Kidney epithelial cell (primary cell): ENCODE measurements around the gene DOCK11. TPM values are rescaled to one million over a fixed set of nuclear protein-coding genes. Genes with fewer than 3 reads are reported as not detected.

Experiments
- DNase-seq: peaks from one replicate; pipeline ENCODE4 v3.0.0-alpha.2; 2010; ENCODE audit warnings: low read depth
- H3K27me3 ChIP-seq: 2 replicates; pipeline ENCODE4 v1.6.0; 2011; ENCODE audit warnings: low read length; ENCODE audit not compliant: control insufficient read depth, insufficient read depth
- H3K36me3 ChIP-seq: 2 replicates; pipeline ENCODE4 v1.5.1; 2011; ENCODE audit warnings: low read length; ENCODE audit not compliant: control insufficient read depth, insufficient read depth
- H3K4me3 ChIP-seq: 2 replicates; pipeline ENCODE4 v1.5.1; 2011; ENCODE audit warnings: low read depth, mild to moderate bottlenecking, control low read depth, low read length
- CTCF ChIP-seq: IDR thresholded peaks from 2 replicates; pipeline ENCODE4 v1.5.1; 2011; ENCODE audit warnings: mild to moderate bottlenecking, moderate library complexity, low read length, control low read depth, inconsistent platforms; ENCODE audit not compliant: insufficient read depth, poor library complexity, severe bottlenecking
- total RNA-seq: library from RNA; depleted of rRNA; stranded (reverse); fragments of >200 nt; gene quantifications from 2 replicates; pipeline ENCODE4 v1.2.3, GENCODE V29; 2015

DOCK11 gene
- total RNA-seq, 1 donor from 2014 or later: 10.9 TPM

DNA sequence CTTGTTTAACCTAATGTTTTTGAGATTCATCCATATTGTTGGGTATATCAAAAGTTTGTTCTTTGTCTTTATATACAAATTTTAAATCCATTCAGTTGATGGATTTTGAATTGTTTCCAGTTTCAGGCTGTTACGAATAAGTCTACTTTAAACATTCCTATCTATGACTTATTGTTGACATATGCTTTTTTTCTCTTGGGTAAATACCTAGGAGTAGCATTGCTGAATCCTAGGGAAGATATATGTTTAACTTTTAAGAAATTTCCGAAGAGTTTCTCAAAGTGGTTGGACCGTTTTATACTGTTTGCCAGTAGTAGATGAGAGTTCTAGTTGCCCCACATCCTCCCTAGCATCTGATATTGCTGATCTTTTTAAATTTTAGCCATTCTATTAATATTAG is 170.9 kb downstream of the DOCK11 start:
- no peaks in the 10 kb centered on the region for H3K27me3 ChIP-seq
- no peak for TF ChIP-seq CTCF
- no peaks in the 10 kb centered on the region for H3K36me3 ChIP-seq
- DNase-seq: no peak
- H3K4me3 ChIP-seq: no peak overlapping the region

- H3K36me3 ChIP-seq: no peaks in the 10 kb centered on the region
- DNase-seq: no peak
- no peak overlapping the region for H3K4me3 ChIP-seq
- TF ChIP-seq CTCF: no peak
- H3K27me3 ChIP-seq: no peaks in the 10 kb centered on the region
These were observed 173.8 kb downstream of the DOCK11 start for GRCh38 chrX:118669435-118669834.

DNA sequence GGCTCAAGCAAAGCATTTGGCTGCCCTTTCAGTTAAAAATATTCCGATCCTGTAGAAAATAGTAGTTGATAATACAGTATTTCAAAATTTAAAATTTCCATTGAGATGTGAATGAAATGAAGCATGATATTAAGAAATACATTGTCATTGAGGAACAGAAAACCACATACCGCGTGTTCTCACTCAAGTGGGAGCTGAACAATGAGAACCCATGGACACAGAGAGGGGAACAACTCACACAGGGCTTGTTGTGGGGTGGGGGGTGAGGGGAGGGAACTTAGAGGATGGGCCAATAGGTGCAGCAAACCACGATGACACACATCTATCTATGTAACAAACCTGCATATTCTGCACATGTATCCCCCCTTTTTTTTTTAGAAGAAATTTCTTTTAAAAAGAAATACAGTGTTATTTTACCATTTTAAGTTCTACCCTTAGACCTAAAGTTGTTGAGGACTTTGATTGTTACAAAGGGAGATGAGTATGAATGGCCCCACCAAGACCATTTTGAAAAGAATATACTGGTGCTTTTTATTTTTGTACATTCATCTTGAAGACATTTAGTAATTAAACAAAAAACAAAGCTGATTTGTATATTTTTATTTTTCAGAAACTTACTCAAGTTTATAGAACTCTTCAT is 179.8 kb downstream of the DOCK11 start:
- Histone ChIP-seq H3K36me3 (no peaks in the 10 kb centered on the region), H3K27me3 (no peaks in the 10 kb centered on the region), H3K4me3 (no peak overlapping the region)
- TF ChIP-seq CTCF: no peak
- DNase-seq: no peak

- no peak for TF ChIP-seq CTCF
- Histone ChIP-seq H3K4me3 (no peak overlapping the region), H3K27me3 (no peaks in the 10 kb centered on the region), H3K36me3 (no peaks in the 10 kb centered on the region)
- no peak for DNase-seq
These were observed 180.3 kb downstream of the DOCK11 start for GRCh38 chrX:118675966-118676349.

DNA sequence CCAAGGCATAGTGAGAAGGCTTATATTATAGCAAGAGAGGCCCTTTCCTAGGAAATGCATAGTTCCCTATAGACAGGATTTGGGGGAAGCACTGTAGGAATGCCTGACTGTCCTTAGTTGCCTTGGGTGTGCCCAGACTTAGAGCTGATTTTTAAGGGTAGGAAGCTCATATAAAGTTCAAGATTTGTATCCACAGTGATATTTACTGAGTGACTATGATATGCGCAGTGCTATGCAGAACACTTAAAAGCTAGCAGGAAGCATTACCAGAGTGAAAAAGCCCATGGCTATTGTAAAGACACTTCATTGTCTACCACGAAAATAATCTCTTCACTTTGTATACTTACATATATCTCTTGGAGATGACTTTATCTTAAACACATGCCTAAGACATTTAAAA is 181.7 kb downstream of the DOCK11 start:
- no peak overlapping the region for H3K4me3 ChIP-seq
- TF ChIP-seq CTCF: no peak
- no peaks in the 10 kb centered on the region for H3K36me3 ChIP-seq
- no peaks in the 10 kb centered on the region for H3K27me3 ChIP-seq
- no peak for DNase-seq

DNA sequence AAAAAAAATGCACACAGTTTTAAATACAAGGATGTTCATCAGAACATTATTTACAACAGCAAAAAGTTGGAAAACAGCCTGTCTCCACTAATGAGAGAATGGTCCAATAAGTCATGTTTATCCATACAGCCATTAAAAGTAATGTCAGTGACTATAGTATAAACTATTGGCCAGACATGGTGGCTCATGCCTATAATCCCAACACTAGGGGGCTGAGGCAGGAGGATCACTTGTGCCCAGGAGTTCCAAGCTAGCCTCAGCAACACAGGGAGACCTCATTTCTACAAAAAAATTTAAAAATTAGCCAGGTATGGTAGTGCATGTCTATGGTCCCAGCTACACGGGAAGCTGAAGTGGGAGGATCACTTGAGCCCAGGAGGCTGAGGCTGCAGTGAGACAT is 183.7 kb downstream of the DOCK11 start:
- TF ChIP-seq CTCF: no peak
- Histone ChIP-seq H3K4me3 (no peak overlapping the region), H3K27me3 (no peaks in the 10 kb centered on the region), H3K36me3 (no peaks in the 10 kb centered on the region)
- DNase-seq: no peak
